ENCODE measurements around the gene TACC2.

The TACC2 gene

DNA sequence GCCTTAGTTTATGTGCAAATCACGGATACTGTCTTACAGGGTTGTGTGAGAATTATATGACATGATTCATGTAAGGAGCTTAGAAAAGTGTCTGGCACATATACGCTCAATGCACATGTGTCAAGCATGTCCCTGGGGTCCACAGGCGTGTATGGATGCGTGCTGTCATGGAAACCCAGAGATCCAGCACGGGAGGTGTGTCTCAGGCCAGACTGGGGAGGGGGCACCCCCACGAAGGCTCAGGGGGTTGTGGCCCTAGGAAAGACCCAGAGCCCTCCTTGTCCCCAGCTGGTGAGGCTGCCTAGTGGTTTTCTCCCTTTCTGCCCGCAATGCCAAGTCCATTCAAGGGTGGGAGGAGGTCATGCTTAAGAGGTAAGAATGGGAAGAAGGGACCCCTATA is 291.2 kb downstream of the TACC2 start:
- no peak for DNase-seq (ENCODE audit: low read depth)
- no peak overlapping the region for H3K4me3 ChIP-seq (ENCODE audit: low read depth, low read length)
- TF ChIP-seq CTCF (IDR thresholded peaks at IDR 0.05; ENCODE audit: low read depth, low read length, missing control alignments): no peak

DNA sequence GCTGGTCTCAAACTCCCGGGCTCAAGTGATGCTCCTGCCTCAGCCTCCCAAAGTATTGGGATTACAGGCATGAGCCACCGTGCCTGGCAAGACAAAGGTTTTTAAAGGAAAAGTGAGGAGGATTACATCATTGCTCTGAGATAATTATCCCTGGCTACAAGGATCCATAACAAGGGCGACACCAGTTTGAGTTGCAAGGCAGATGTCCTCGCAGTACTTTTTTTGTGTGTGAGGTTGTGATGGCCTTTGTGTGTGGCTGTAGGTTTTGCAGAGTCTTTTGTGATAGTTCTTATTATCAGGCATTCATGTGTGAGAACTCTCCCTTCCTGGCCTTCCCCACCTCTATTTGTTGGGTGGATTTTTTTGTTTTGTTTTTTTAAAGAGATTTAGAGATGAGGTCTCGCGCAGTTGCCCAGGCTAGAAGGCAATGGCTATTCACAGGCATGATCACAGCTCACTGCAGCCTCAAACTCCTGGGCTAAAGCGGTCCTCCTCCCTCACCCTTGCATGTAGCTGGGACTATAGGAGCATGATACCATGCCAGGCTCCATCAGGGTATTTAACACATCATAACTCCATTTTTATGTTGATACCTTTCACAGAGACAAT is 292.2 kb downstream of the TACC2 start:
- DNase-seq (ENCODE audit: low read depth): no peak
- TF ChIP-seq CTCF (IDR thresholded peaks at IDR 0.05; ENCODE audit: low read depth, low read length, missing control alignments): no peak
- H3K4me3 ChIP-seq (ENCODE audit: low read depth, low read length): no peak overlapping the region

- no peak overlapping the region for H3K4me3 ChIP-seq (ENCODE audit: low read depth, low read length)
- no peak for DNase-seq (ENCODE audit: low read depth)
Observed at GRCh38 chr10:122281751-122282150, 292.8 kb downstream of the TACC2 start.

GRCh38 chr10:122282253-122282671 is 293.3 kb downstream of the TACC2 start:
- DNase-seq (ENCODE audit: low read depth): no peak
- no peak for TF ChIP-seq CTCF (IDR thresholded peaks at IDR 0.05; ENCODE audit: low read depth, low read length, missing control alignments)
- no peak overlapping the region for H3K4me3 ChIP-seq (ENCODE audit: low read depth, low read length)

More at GRCh38 chr10:122281751-122282150, 292.8 kb downstream of the TACC2 start:
- no peak for TF ChIP-seq CTCF (IDR thresholded peaks at IDR 0.05; ENCODE audit: low read depth, low read length, missing control alignments)

- DNase-seq (ENCODE audit: low read depth): no peak
- no peak for TF ChIP-seq CTCF (IDR thresholded peaks at IDR 0.05; ENCODE audit: low read depth, low read length, missing control alignments)
- no peak overlapping the region for H3K4me3 ChIP-seq (ENCODE audit: low read depth, low read length)
Observed at GRCh38 chr10:122282909-122283308, 293.9 kb downstream of the TACC2 start.

DNA sequence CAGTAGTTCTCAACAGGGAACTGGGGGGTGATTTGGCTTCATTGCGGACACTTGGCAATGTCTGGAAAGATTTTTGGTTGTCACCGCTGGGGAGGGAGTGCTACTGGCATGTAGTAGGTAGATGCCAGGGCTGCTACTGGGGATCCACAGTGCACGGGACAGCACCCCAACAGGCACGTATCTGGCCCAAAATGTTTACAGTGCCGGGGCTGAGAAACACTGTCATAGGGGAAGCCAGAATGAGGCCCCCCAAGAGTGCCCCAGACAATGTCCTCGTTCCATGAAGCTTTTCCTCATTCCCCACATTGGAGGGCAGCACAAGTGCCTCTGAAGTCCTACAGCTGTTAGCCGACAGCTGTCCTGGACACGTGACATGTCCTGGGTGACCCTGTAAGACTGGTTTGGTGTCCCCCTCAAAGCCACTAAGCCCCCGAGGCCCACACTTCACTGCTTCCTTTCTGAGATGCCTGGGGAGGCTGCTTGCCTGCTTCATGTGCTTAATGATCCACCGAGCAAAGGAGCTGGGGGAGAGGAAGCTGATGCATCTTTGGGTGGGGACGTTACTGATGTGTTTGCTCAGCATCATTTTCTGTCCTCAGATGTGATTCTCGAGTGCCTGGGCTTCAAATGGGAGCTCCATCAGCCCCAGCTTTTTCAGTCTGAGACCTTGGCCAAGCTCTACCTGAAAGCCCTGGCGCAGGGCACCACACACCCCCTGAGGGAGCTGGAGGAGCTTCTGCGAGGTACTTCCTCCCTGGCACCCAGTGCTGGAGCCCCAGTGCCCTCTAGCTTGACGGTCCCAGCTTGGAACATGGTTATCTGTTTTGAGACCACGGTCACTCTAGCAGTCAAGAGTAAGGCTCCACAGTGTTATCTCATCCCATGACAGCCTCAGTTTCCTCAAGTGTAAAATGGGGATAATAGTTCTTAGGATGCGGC is 296.8 kb downstream of the TACC2 start:
- no peak overlapping the region for H3K4me3 ChIP-seq (ENCODE audit: low read depth, low read length)
- TF ChIP-seq CTCF (IDR thresholded peaks at IDR 0.05; ENCODE audit: low read depth, low read length, missing control alignments): no peak
- no peak for DNase-seq (ENCODE audit: low read depth)

Data from GM12864 (cell line).